Sigmoid colon (tissue), 7 donors: ENCODE measurements around the gene PTPRD. TPM values are rescaled to one million over a fixed set of nuclear protein-coding genes. Genes with fewer than 3 reads are reported as not detected.

Source experiments
- DNase-seq: peaks from one replicate; pipeline ENCODE4 v3.0.0-alpha.2; 2019
- H3K27ac ChIP-seq, 4 donors: fragments of 200-600 bp; sonication (generic); one replicate each; pipeline ENCODE4 v1.5.1; 2016 to 2019; ENCODE audit warnings: mild to moderate bottlenecking in 1 of 4
- H3K27me3 ChIP-seq, 3 donors: fragments of 200-600 bp; sonication (generic); one replicate each; pipeline ENCODE4 v1.5.1; 2019; ENCODE audit warnings: mild to moderate bottlenecking in 1 of 3
- H3K36me3 ChIP-seq, 4 donors: fragments of 200-600 bp; sonication (generic); one replicate each; pipeline ENCODE4 v1.5.1; 2016 to 2019
- H3K4me1 ChIP-seq, 4 donors: fragments of 200-600 bp; sonication (generic); one replicate each; pipeline ENCODE4 v1.5.1; 2017 to 2019
- H3K4me3 ChIP-seq, 4 donors: fragments of 200-600 bp; sonication (generic); one replicate each; pipeline ENCODE4 v1.5.1; 2017 to 2019; ENCODE audit warnings: mild to moderate bottlenecking in 2 of 4, moderate library complexity in 1 of 4
- H3K9me3 ChIP-seq, 4 donors: fragments of 200-600 bp in 3 of 4; sonication (generic) in 3 of 4; one replicate each; pipeline versions ENCODE4 v1.5.1 to v1.6.1; 2013 to 2019
- CTCF ChIP-seq, 4 experiments: fragments of 450-650 bp in 3 of 4; fragments of 200-600 bp in 1 of 4; IDR thresholded peaks; one replicate each; pipeline ENCODE4 v1.5.1; 2016 to 2019; ENCODE audit warnings: antibody characterized with exemption in 4 of 4, mild to moderate bottlenecking in 3 of 4, moderate library complexity in 2 of 4
- EP300 ChIP-seq, 4 donors: sonication (generic); formaldehyde crosslinking; IDR thresholded peaks; one replicate each; pipeline ENCODE4 v1.6.1; 2017; ENCODE audit warnings: antibody characterized with exemption in 4 of 4
- POLR2A ChIP-seq, 2 donors: fragments of 450-650 bp; IDR thresholded peaks; one replicate each; pipeline ENCODE4 v1.6.1; 2016; ENCODE audit warnings: antibody characterized with exemption in 2 of 2, mild to moderate bottlenecking in 2 of 2, moderate library complexity in 2 of 2
- POLR2AphosphoS5 ChIP-seq, 4 donors: sonication (generic); formaldehyde crosslinking; IDR thresholded peaks; one replicate each; pipeline ENCODE4 v1.6.1; 2017; ENCODE audit warnings: antibody characterized with exemption in 4 of 4
- WGBS, 2 donors: extraction: QIAGEN DNeasy Blood & Tissue Kit; methylation state at CpG; one replicate each; pipeline ENCODE4 v1.1.7; 2013; 5-methylcytosine and 5-hydroxymethylcytosine counted together
- intact Hi-C: fragments of 100-400 bp; cut with DNase I; formaldehyde crosslinking; loops from one replicate; pipeline ENCODE4 v1.15.1; 2023
- polyA plus RNA-seq, 3 donors: library from polyadenylated mRNA; stranded (reverse); fragments of 200-250 nt; gene quantifications; one replicate each; pipeline ENCODE4 v1.2.3, GENCODE V29; 2013
- total RNA-seq, 4 donors: library from RNA; depleted of rRNA; stranded (reverse); fragments of >200 nt; gene quantifications; one replicate each; pipeline ENCODE4 v1.1.0, GENCODE V29; 2016
- donor health status: healthy with polysubstance abuse.
- donor health status: Bipolar disorder and iron deficiency.
- donor health status: healthy.

Gene PTPRD
- total and polyA plus RNA-seq, 7 donors, result 1.2 to 18.3 (median 6.3) TPM

GRCh38 chr9:9919174-9919775 lies 693.5 kb downstream of the PTPRD start:
- Histone ChIP-seq H3K9me3 (peaks cover 0 to 8% (median 2%) of the 10 kb centered on the region in 4 donors), H3K27ac (no peak overlapping the region), H3K4me1 (no peaks in the 10 kb centered on the region), H3K27me3 (no peaks in the 10 kb centered on the region), H3K4me3 (no peak overlapping the region), H3K36me3 (no peaks in the 10 kb centered on the region)
- intact Hi-C loops, result no loop called here
- 73 to 90% methylated on average over 3 of the region's 3 CpGs for WGBS, 2 donors
- TF ChIP-seq EP300 (IDR thresholded peaks at IDR 0.05), result no peak
- TF ChIP-seq POLR2A (IDR thresholded peaks at IDR 0.05), result no peak
- no peak for TF ChIP-seq CTCF (IDR thresholded peaks at IDR 0.05)
- TF ChIP-seq POLR2AphosphoS5 (IDR thresholded peaks at IDR 0.05), result no peak
- no peak for DNase-seq

GRCh38 chr9:9917400-9917799 lies 695.4 kb downstream of the PTPRD start:
- H3K36me3 ChIP-seq, result no peaks in the 10 kb centered on the region
- no peak overlapping the region for H3K4me3 ChIP-seq
- no peaks in the 10 kb centered on the region for H3K4me1 ChIP-seq
- TF ChIP-seq CTCF (IDR thresholded peaks at IDR 0.05) (no peak), POLR2AphosphoS5 (IDR thresholded peaks at IDR 0.05) (no peak), EP300 (IDR thresholded peaks at IDR 0.05) (no peak), POLR2A (IDR thresholded peaks at IDR 0.05) (no peak)
- peaks cover 0 to 8% (median 2%) of the 10 kb centered on the region in 4 donors for H3K9me3 ChIP-seq
- no peaks in the 10 kb centered on the region for H3K27me3 ChIP-seq
- H3K27ac ChIP-seq, result no peak overlapping the region
- DNase-seq, result no peak
- intact Hi-C loops, result no loop called here

- H3K27me3 ChIP-seq, result no peaks in the 10 kb centered on the region
- peaks cover 0 to 8% (median 2%) of the 10 kb centered on the region in 4 donors for H3K9me3 ChIP-seq
- 70 to 85% methylated on average over 3 of the region's 3 CpGs for WGBS, 2 donors
- H3K36me3 ChIP-seq, result no peaks in the 10 kb centered on the region
- H3K4me3 ChIP-seq, result no peak overlapping the region
- DNase-seq, result no peak
- H3K27ac ChIP-seq, result no peak overlapping the region
- no peak for TF ChIP-seq CTCF (IDR thresholded peaks at IDR 0.05)
- no peak for TF ChIP-seq POLR2AphosphoS5 (IDR thresholded peaks at IDR 0.05)
- no peak for TF ChIP-seq POLR2A (IDR thresholded peaks at IDR 0.05)
- TF ChIP-seq EP300 (IDR thresholded peaks at IDR 0.05), result no peak
- H3K4me1 ChIP-seq, result no peaks in the 10 kb centered on the region
- intact Hi-C loops, result no loop called here
Observed at GRCh38 chr9:9914174-9914573, 698.6 kb downstream of the PTPRD start.

- TF ChIP-seq POLR2AphosphoS5 (IDR thresholded peaks at IDR 0.05), result no peak
- no peak for TF ChIP-seq POLR2A (IDR thresholded peaks at IDR 0.05)
- TF ChIP-seq EP300 (IDR thresholded peaks at IDR 0.05), result no peak
- TF ChIP-seq CTCF (IDR thresholded peaks at IDR 0.05), result no peak
- DNase-seq, result no peak
- WGBS, 2 donors, result 9 to 46% methylated on average over 1 of the region's 1 CpG
- Histone ChIP-seq H3K36me3 (no peaks in the 10 kb centered on the region), H3K27me3 (no peaks in the 10 kb centered on the region), H3K4me3 (no peak overlapping the region), H3K9me3 (peaks cover 0 to 8% (median 2%) of the 10 kb centered on the region in 4 donors), H3K27ac (no peak overlapping the region), H3K4me1 (no peaks in the 10 kb centered on the region)
- intact Hi-C loops, result no loop called here
Observed at GRCh38 chr9:9913276-9913832, 699.4 kb downstream of the PTPRD start.

GRCh38 chr9:9912459-9912858 lies 700.3 kb downstream of the PTPRD start:
- no peak overlapping the region for H3K4me3 ChIP-seq
- no peak overlapping the region for H3K27ac ChIP-seq
- H3K9me3 ChIP-seq, result peaks cover 0 to 8% (median 2%) of the 10 kb centered on the region in 4 donors
- no peaks in the 10 kb centered on the region for H3K36me3 ChIP-seq
- H3K4me1 ChIP-seq, result no peaks in the 10 kb centered on the region
- H3K27me3 ChIP-seq, result no peaks in the 10 kb centered on the region
- TF ChIP-seq EP300 (IDR thresholded peaks at IDR 0.05) (no peak), POLR2AphosphoS5 (IDR thresholded peaks at IDR 0.05) (no peak), CTCF (IDR thresholded peaks at IDR 0.05) (no peak), POLR2A (IDR thresholded peaks at IDR 0.05) (no peak)
- intact Hi-C loops, result no loop called here
- WGBS, 2 donors, result 8 to 10% methylated on average over 2 of the region's 2 CpGs
- DNase-seq, result no peak
